OCI-LY7 (cell line): ENCODE measurements around the gene USH2A. TPM values are rescaled to one million over a fixed set of nuclear protein-coding genes. Genes with fewer than 3 reads are reported as not detected.

Source experiments
- BruUV-seq: library from RNA; stranded (reverse); fragments of 400-500 nt; replicated peaks from 2 replicates; lab custom pipeline; 2021; lab: Mats Ljungman, UMichigan
- CTCF ChIA-PET: fragments of 300-600 bp; sonication (Branson Sonifier 250); formaldehyde crosslinking; loops from one replicate; lab custom pipeline; 2022; ENCODE audit warnings: antibody characterized with exemption; ENCODE audit not compliant: unreplicated experiment; lab: Charles Lee
- POLR2A ChIA-PET: fragments of 300-600 bp; sonication (Branson Sonifier 250); formaldehyde crosslinking; loops from one replicate; lab custom pipeline; 2022; ENCODE audit warnings: antibody characterized with exemption; lab: Charles Lee
- DNase-seq: peaks from one replicate; pipeline ENCODE4 v3.0.0-alpha.2; 2015; ENCODE audit warnings: low spot score
- H2AFZ ChIP-seq: fragments of 200-600 bp; sonication (generic), shearing (Covaris generic); 2 replicates; pipeline ENCODE4 v1.6.1; 2014; ENCODE audit warnings: mild to moderate bottlenecking, antibody characterized with exemption, low read length, moderate library complexity
- H3K27ac ChIP-seq: fragments of 200-600 bp; sonication (generic); 2 replicates; pipeline ENCODE4 v1.5.1; 2014; ENCODE audit warnings: mixed run types, low read depth, mild to moderate bottlenecking, moderate library complexity, low read length, inconsistent platforms; ENCODE audit not compliant: poor library complexity, severe bottlenecking
- H3K36me3 ChIP-seq: fragments of 200-600 bp; sonication (generic); 2 replicates; pipeline ENCODE4 v1.6.1; 2014; ENCODE audit warnings: mild to moderate bottlenecking, antibody characterized with exemption, low read length, moderate library complexity, mixed read lengths; ENCODE audit not compliant: insufficient read depth
- H3K4me1 ChIP-seq: fragments of 200-600 bp; sonication (generic); 2 replicates; pipeline ENCODE4 v1.5.1; 2014; ENCODE audit warnings: mild to moderate bottlenecking, low read length; ENCODE audit not compliant: insufficient read depth, poor library complexity, severe bottlenecking
- H3K4me2 ChIP-seq: fragments of 200-600 bp; sonication (generic); 2 replicates; pipeline ENCODE4 v1.6.1; 2014; ENCODE audit warnings: mild to moderate bottlenecking, low read length
- H3K4me3 ChIP-seq: fragments of 200-600 bp; sonication (generic); 2 replicates; pipeline ENCODE4 v1.5.1; 2014; ENCODE audit warnings: mild to moderate bottlenecking, low read depth, low read length; ENCODE audit not compliant: poor library complexity, severe bottlenecking
- H3K79me2 ChIP-seq: fragments of 200-600 bp; sonication (generic); 2 replicates; pipeline ENCODE4 v1.6.1; 2016; ENCODE audit warnings: low read depth, mild to moderate bottlenecking, low read length, moderate library complexity, mixed read lengths; ENCODE audit not compliant: insufficient read depth
- H3K9me2 ChIP-seq: fragments of 200-600 bp; sonication (generic); 2 replicates; pipeline ENCODE4 v1.6.1; 2016; ENCODE audit warnings: mild to moderate bottlenecking, low read length, mixed read lengths; ENCODE audit not compliant: insufficient read depth
- H3K9me3 ChIP-seq: fragments of 200-600 bp; sonication (generic); 2 replicates; pipeline ENCODE4 v1.6.1; 2014; ENCODE audit warnings: mild to moderate bottlenecking, mixed run types, low read length, mixed read lengths
- H4K20me1 ChIP-seq: fragments of 200-600 bp; sonication (generic); 2 replicates; pipeline ENCODE4 v1.6.1; 2014; ENCODE audit warnings: mild to moderate bottlenecking, antibody characterized with exemption, low read length, moderate library complexity, mixed read lengths; ENCODE audit not compliant: insufficient read depth
- CTCF ChIP-seq: fragments of 200-600 bp; sonication (generic); conservative IDR thresholded peaks from 2 replicates; pipeline ENCODE4 v1.5.1; 2014; ENCODE audit warnings: mild to moderate bottlenecking, antibody characterized with exemption, low read length, moderate library complexity, mixed read lengths
- EZH2phosphoT487 ChIP-seq: fragments of 200-600 bp; sonication (generic); IDR thresholded peaks from 2 replicates; pipeline ENCODE4 v1.6.1; 2018; ENCODE audit warnings: low read depth, borderline replicate concordance, mild to moderate bottlenecking, mixed run types, antibody characterized with exemption, low read length, moderate library complexity, mixed read lengths
- intact Hi-C: fragments of 100-400 bp; cut with micrococcal nuclease; formaldehyde crosslinking; loops from one replicate; pipeline ENCODE4 v1.10.0; 2022; ENCODE audit not compliant: unreplicated experiment
- total RNA-seq, 2 experiments: library from RNA; depleted of rRNA in 1 of 2; stranded (reverse); fragments of >200 nt in 1 of 2; shearing (Covaris generic) in 1 of 2; gene quantifications; 2 replicates each; pipeline ENCODE4 v1.2.3, GENCODE V29; 2014 to 2022

Gene USH2A
- total RNA-seq, 2 experiments from 2014 or later: not detected

GRCh38 chr1:215878843-215879242 lies 544.4 kb downstream of the USH2A start:
- H3K4me2 ChIP-seq: no peak overlapping the region
- H3K4me1 ChIP-seq: no peaks in the 10 kb centered on the region
- H4K20me1 ChIP-seq: no peaks in the 10 kb centered on the region
- intact Hi-C loops: no loop called here
- no peak overlapping the region for H3K27ac ChIP-seq
- no peaks in the 10 kb centered on the region for H3K79me2 ChIP-seq
- no peak for DNase-seq
- TF ChIP-seq CTCF: no peak
- no peaks in the 10 kb centered on the region for H3K9me2 ChIP-seq
- H3K4me3 ChIP-seq: no peak overlapping the region
- no TSS peak for BruUV-seq
- ChIA-PET CTCF (no interaction called here), POLR2A (no interaction called here)
- H3K36me3 ChIP-seq: no peaks in the 10 kb centered on the region
- no peaks in the 10 kb centered on the region for H3K9me3 ChIP-seq
- H2AFZ ChIP-seq: no peak overlapping the region

GRCh38 chr1:215878128-215878527 lies 545.1 kb downstream of the USH2A start:
- H3K9me2 ChIP-seq: no peaks in the 10 kb centered on the region
- ChIA-PET CTCF (no interaction called here), POLR2A (no interaction called here)
- no peak for TF ChIP-seq EZH2phosphoT487
- no peak for TF ChIP-seq CTCF
- H2AFZ ChIP-seq: no peak overlapping the region
- no peak overlapping the region for H3K4me2 ChIP-seq
- no peaks in the 10 kb centered on the region for H3K36me3 ChIP-seq
- H3K4me3 ChIP-seq: no peak overlapping the region
- no TSS peak for BruUV-seq
- intact Hi-C loops: no loop called here
- no peak overlapping the region for H3K27ac ChIP-seq
- no peaks in the 10 kb centered on the region for H3K4me1 ChIP-seq
- H4K20me1 ChIP-seq: no peaks in the 10 kb centered on the region
- DNase-seq: no peak
- no peaks in the 10 kb centered on the region for H3K9me3 ChIP-seq
- no peaks in the 10 kb centered on the region for H3K79me2 ChIP-seq

- H4K20me1 ChIP-seq: no peaks in the 10 kb centered on the region
- H3K9me3 ChIP-seq: no peaks in the 10 kb centered on the region
- H3K4me1 ChIP-seq: no peaks in the 10 kb centered on the region
- H2AFZ ChIP-seq: no peak overlapping the region
- no TSS peak for BruUV-seq
- no peak overlapping the region for H3K27ac ChIP-seq
- TF ChIP-seq CTCF (no peak), EZH2phosphoT487 (no peak)
- H3K36me3 ChIP-seq: no peaks in the 10 kb centered on the region
- POLR2A ChIA-PET: no interaction called here
- H3K9me2 ChIP-seq: no peaks in the 10 kb centered on the region
- intact Hi-C loops: no loop called here
- no peaks in the 10 kb centered on the region for H3K79me2 ChIP-seq
- no peak overlapping the region for H3K4me2 ChIP-seq
- CTCF ChIA-PET: no interaction called here
- DNase-seq: no peak
- no peak overlapping the region for H3K4me3 ChIP-seq
These were observed 545.7 kb downstream of the USH2A start for GRCh38 chr1:215877452-215877951.
